KBM-7 (cell line): Measurements from ENCODE around the gene RCL1.
"Not testable (repeated sequence)": the region's sequence is repeated elsewhere in the genome, so short reads cannot be mapped to it uniquely, and the experiment has no call there.

Experiments
- DNase-seq: peaks from one replicate; pipeline ENCODE4 v3.0.0-alpha.2; 2015
- in situ Hi-C: fragments of 300-500 bp; cut with MboI; formaldehyde crosslinking; loops from 2 replicates; pipeline ENCODE4 v1.14.3; 2020; ENCODE audit warnings: low sequenced_read_pairs, low pct_unique_long_range_greater_than_20kb, mixed read lengths

The RCL1 gene

GRCh38 chr9:4861145-4861544 is 68.4 kb downstream of the RCL1 start:
- no peak for DNase-seq
- in situ Hi-C loops, result no loop called here

GRCh38 chr9:4861736-4862451 is 69.2 kb downstream of the RCL1 start:
- DNase-seq, result no peak
- in situ Hi-C loops, result no loop called here

GRCh38 chr9:4862506-4863250 is 69.9 kb downstream of the RCL1 start:
- DNase-seq, result no peak
- in situ Hi-C loops, result no loop called here

- in situ Hi-C loops, result no loop called here
- DNase-seq, result no peak
These were observed 71.5 kb downstream of the RCL1 start for GRCh38 chr9:4864234-4864661.

GRCh38 chr9:4864698-4865097 is 72.0 kb downstream of the RCL1 start:
- DNase-seq, result no peak
- in situ Hi-C loops, result no loop called here

- in situ Hi-C loops, result no loop called here
These were observed 72.9 kb downstream of the RCL1 start for GRCh38 chr9:4865681-4866080.

GRCh38 chr9:4866239-4866969 is 73.7 kb downstream of the RCL1 start:
- in situ Hi-C loops, result no loop called here
- DNase-seq, result no peak

More at GRCh38 chr9:4865681-4866080, 72.9 kb downstream of the RCL1 start:
- no peak for DNase-seq

- DNase-seq, result no peak
- in situ Hi-C loops, result no loop called here
These were observed 80.3 kb downstream of the RCL1 start for GRCh38 chr9:4873066-4873465.

GRCh38 chr9:4875559-4875958 is 82.8 kb downstream of the RCL1 start:
- DNase-seq, result no peak
- in situ Hi-C loops, result no loop called here

GRCh38 chr9:4879115-4879558 is 86.4 kb downstream of the RCL1 start:
- DNase-seq, result no peak
- in situ Hi-C loops, result no loop called here

GRCh38 chr9:4883326-4883873 is 90.7 kb downstream of the RCL1 start:
- DNase-seq, result no peak
- in situ Hi-C loops, result no loop called here

GRCh38 chr9:4886698-4887097 is 94.0 kb downstream of the RCL1 start:
- no peak for DNase-seq
- in situ Hi-C loops, result no loop called here

- in situ Hi-C loops, result no loop called here
These were observed 94.8 kb downstream of the RCL1 start for GRCh38 chr9:4887556-4887955.

GRCh38 chr9:4890242-4890641 is 97.5 kb downstream of the RCL1 start:
- in situ Hi-C loops, result no loop called here

More at GRCh38 chr9:4887556-4887955, 94.8 kb downstream of the RCL1 start:
- DNase-seq, result no peak

GRCh38 chr9:4890929-4891328 is 98.2 kb downstream of the RCL1 start:
- in situ Hi-C loops, result no loop called here
- DNase-seq, result no peak

More at GRCh38 chr9:4890242-4890641, 97.5 kb downstream of the RCL1 start:
- no peak for DNase-seq

GRCh38 chr9:4891674-4892073 is 98.9 kb downstream of the RCL1 start:
- in situ Hi-C loops, result no loop called here
- DNase-seq, result no peak

- in situ Hi-C loops, result no loop called here
- DNase-seq, result no peak
These were observed 99.9 kb downstream of the RCL1 start for GRCh38 chr9:4892501-4893194.

GRCh38 chr9:4894076-4894475 is 101.3 kb downstream of the RCL1 start:
- no peak for DNase-seq
- in situ Hi-C loops, result no loop called here

GRCh38 chr9:4899853-4900252 is 107.1 kb downstream of the RCL1 start:
- in situ Hi-C loops, DNase-seq: not testable (repeated sequence)
